Thyroid gland (tissue), 4 donors: ENCODE results near the gene LILRA1. TPM values are rescaled to one million over a fixed set of nuclear protein-coding genes. Genes with fewer than 3 reads are reported as not detected.
"Not testable (repeated sequence)": the region's sequence is repeated elsewhere in the genome, so short reads cannot be mapped to it uniquely, and the experiment has no call there.

Experiments
- DNase-seq, 2 donors: peaks; one replicate each; pipeline ENCODE4 v3.0.0-alpha.2; 2019
- H3K27ac ChIP-seq, 3 donors: fragments of 200-600 bp; sonication (generic); 1 replicate in 2 of 3; 2 replicates in 1 of 3; pipeline ENCODE4 v1.5.1; 2016 to 2019; ENCODE audit warnings: mild to moderate bottlenecking in 1 of 3, moderate library complexity in 1 of 3
- H3K27me3 ChIP-seq: fragments of 200-600 bp; sonication (generic); one replicate; pipeline ENCODE4 v1.5.1; 2019
- H3K36me3 ChIP-seq, 2 donors: fragments of 200-600 bp; sonication (generic); one replicate each; pipeline ENCODE4 v1.5.1; 2016 to 2019
- H3K4me1 ChIP-seq, 2 donors: fragments of 200-600 bp; sonication (generic); one replicate each; pipeline ENCODE4 v1.5.1; 2017 to 2019
- H3K4me3 ChIP-seq, 3 donors: fragments of 200-600 bp; sonication (generic); replicated peaks in 1 of 3; 1 replicate in 2 of 3; 2 replicates in 1 of 3; pipeline ENCODE4 v1.5.1; 2016; ENCODE audit warnings: mild to moderate bottlenecking in 1 of 3
- H3K9me3 ChIP-seq: fragments of 200-600 bp; sonication (generic); one replicate; pipeline ENCODE4 v1.5.1; 2017
- POLR2A ChIP-seq, 2 donors: fragments of 450-650 bp; IDR thresholded peaks; one replicate each; pipeline ENCODE4 v1.6.1; 2017; ENCODE audit warnings: antibody characterized with exemption in 2 of 2, mild to moderate bottlenecking in 2 of 2, moderate library complexity in 1 of 2
- WGBS, 2 donors: methylation state at CpG; one replicate each; pipeline ENCODE4 v1.1.5; 2017; 5-methylcytosine and 5-hydroxymethylcytosine counted together
- intact Hi-C: fragments of 100-400 bp; cut with DNase I; formaldehyde crosslinking; loops from one replicate; pipeline ENCODE4 v1.15.1; 2023
- total RNA-seq, 4 donors: library from RNA; depleted of rRNA; stranded (reverse); fragments of >200 nt; gene quantifications; one replicate each; pipeline ENCODE4 v1.2.3, GENCODE V29; 2016
- TF ChIP-seq, protein P1 (sequence below), 6 experiments: fragments of 200-600 bp in 3 of 6; fragments of 450-650 bp in 3 of 6; sonication (generic) in 3 of 6; IDR thresholded peaks; one replicate each; pipeline ENCODE4 v1.5.1; 2016 to 2019; ENCODE audit warnings: antibody characterized with exemption in 6 of 6, mild to moderate bottlenecking in 2 of 6, inconsistent platforms in 1 of 6, moderate library complexity in 1 of 6

LILRA1 gene
- total RNA-seq, 4 donors from 2014 or later = 0.54 TPM; not detected in 3

- Histone ChIP-seq H3K4me1 (no peaks in the 10 kb centered on the region), H3K27ac (no peak overlapping the region), H3K36me3 (no peaks in the 10 kb centered on the region), H3K27me3 (no peaks in the 10 kb centered on the region), H3K4me3 (no peak overlapping the region), H3K9me3 (no peaks in the 10 kb centered on the region)
- WGBS, 2 donors = 45 to 51% methylated on average over 5 of the region's 5 CpGs
- DNase-seq = no peak
- TF ChIP-seq, protein P1, sequence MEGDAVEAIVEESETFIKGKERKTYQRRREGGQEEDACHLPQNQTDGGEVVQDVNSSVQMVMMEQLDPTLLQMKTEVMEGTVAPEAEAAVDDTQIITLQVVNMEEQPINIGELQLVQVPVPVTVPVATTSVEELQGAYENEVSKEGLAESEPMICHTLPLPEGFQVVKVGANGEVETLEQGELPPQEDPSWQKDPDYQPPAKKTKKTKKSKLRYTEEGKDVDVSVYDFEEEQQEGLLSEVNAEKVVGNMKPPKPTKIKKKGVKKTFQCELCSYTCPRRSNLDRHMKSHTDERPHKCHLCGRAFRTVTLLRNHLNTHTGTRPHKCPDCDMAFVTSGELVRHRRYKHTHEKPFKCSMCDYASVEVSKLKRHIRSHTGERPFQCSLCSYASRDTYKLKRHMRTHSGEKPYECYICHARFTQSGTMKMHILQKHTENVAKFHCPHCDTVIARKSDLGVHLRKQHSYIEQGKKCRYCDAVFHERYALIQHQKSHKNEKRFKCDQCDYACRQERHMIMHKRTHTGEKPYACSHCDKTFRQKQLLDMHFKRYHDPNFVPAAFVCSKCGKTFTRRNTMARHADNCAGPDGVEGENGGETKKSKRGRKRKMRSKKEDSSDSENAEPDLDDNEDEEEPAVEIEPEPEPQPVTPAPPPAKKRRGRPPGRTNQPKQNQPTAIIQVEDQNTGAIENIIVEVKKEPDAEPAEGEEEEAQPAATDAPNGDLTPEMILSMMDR (IDR thresholded peaks at IDR 0.05) = no peak
- intact Hi-C loops = no loop called here
These were observed 23.6 kb downstream of the LILRA1 start for GRCh38 chr19:54616821-54617560.

DNA sequence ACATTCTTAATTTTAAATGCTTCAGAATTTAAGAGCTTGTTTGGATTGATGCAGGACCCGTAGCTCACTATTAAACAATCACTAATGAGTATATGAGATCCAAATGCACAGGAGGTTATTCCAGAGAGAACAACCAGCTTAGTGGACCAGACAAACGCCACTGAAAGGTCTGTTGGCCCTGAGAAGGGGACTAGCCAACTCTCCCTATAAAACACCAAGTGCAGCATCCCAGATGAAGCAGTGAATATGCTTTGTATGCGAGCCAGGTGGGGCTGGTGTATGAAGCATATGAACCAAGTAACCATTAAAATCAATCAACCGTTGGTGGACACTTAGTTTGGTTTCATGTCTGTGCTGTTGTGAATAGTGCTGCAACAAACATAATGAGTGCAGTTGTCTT lies 27.0 kb downstream of the LILRA1 start:
- no peak for DNase-seq
- Histone ChIP-seq H3K4me3 (no peak overlapping the region), H3K36me3 (no peaks in the 10 kb centered on the region), H3K27ac (no peak overlapping the region), H3K27me3 (no peaks in the 10 kb centered on the region), H3K9me3 (no peaks in the 10 kb centered on the region), H3K4me1 (no peaks in the 10 kb centered on the region)
- no peak for TF ChIP-seq POLR2A (IDR thresholded peaks at IDR 0.05)
- TF ChIP-seq, protein P1 (IDR thresholded peaks at IDR 0.05) = no peak
- intact Hi-C loops = no loop called here
- WGBS, 2 donors = 72 to 74% methylated on average over 4 of the region's 4 CpGs

- H3K27ac ChIP-seq = no peak overlapping the region
- TF ChIP-seq, protein P1 (IDR thresholded peaks at IDR 0.05) = no peak
- no peak for TF ChIP-seq POLR2A (IDR thresholded peaks at IDR 0.05)
- H3K4me3 ChIP-seq = no peak overlapping the region
- DNase-seq = no peak
- WGBS, 2 donors = 56 to 66% methylated on average over 4 of the region's 4 CpGs
- intact Hi-C loops = no loop called here
- no peaks in the 10 kb centered on the region for H3K4me1 ChIP-seq
- no peaks in the 10 kb centered on the region for H3K36me3 ChIP-seq
- H3K9me3 ChIP-seq = no peaks in the 10 kb centered on the region
- H3K27me3 ChIP-seq = no peaks in the 10 kb centered on the region
These were observed 29.0 kb downstream of the LILRA1 start for GRCh38 chr19:54622431-54622830.

DNA sequence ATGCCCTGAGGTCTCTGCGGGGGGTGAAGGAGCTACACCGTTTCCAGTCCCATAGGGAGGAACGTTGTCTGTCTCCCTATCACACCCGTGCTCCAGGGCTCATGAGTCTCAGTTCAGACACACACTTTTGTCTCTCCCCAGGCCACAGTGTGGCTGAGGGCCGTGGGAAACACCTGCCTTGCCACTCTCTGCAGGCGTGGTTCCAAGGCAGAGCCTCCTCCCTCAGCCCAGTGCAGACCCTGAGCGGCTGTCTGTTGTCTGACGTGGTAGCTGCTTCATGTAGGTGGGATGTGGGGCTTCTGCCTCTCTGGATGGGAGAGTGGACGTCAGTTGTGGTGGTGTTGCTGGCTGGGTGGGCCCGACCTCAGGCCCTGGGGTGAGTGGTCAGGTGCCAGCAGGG lies 30.8 kb downstream of the LILRA1 start:
- WGBS, 2 donors = 66% methylated on average over 4 of the region's 10 CpGs; no CpG with 5 or more reads in 1 of the 2 donors

DNA sequence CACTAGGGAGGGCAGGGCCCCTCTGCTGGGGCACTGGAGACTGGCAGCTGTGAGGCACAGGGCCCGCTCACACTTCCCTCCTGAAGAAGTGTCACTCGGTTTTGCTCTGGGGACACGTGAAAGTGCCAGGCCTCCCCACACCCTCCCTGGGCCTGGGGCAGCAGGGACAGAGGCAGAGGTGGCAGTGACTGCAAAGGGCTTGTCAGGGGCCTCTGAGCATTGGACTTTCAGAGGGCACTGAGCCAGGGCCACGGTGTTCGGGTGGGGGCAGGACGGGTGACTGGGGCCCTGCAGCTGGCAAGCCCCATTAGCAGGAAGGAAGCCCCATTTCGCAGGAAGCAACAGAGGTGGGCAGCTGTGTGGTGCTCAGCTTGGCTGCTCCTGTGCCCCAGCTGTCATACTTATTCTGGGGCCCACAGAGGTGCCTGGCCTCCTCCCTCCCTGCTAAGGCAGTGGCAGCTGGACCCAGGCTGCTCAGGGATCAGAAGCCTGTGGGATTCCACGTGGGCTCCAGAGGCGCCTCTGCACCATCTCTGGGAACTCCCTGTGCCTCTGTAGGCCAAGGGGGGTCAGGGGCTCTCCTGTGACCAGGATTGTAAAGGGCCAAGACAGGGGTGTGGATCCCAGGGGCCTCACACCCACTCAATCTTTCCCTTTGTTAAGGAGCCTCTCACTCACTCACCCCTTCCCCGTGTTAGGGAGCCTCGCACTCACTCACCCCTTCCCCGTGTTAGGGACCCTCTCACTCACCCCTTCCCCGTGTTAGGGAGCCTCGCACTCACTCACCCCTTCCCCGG lies 31.7 kb downstream of the LILRA1 start:
- H3K27ac ChIP-seq, intact Hi-C loops, H3K36me3 ChIP-seq, H3K4me1 ChIP-seq, H3K27me3 ChIP-seq, H3K9me3 ChIP-seq, DNase-seq, H3K4me3 ChIP-seq: not testable (repeated sequence)
- WGBS, 2 donors = 81 to 82% methylated on average over 7 of the region's 15 CpGs

More for the DNA sequence above, 30.8 kb downstream of the LILRA1 start:
- H3K9me3 ChIP-seq, DNase-seq, H3K4me3 ChIP-seq, intact Hi-C loops, H3K27ac ChIP-seq, H3K27me3 ChIP-seq, H3K36me3 ChIP-seq, H3K4me1 ChIP-seq: not testable (repeated sequence)

- Histone ChIP-seq H3K4me1 (no peaks in the 10 kb centered on the region), H3K36me3 (no peaks in the 10 kb centered on the region), H3K27me3 (no peaks in the 10 kb centered on the region), H3K27ac (no peak overlapping the region), H3K4me3 (no peak overlapping the region), H3K9me3 (no peaks in the 10 kb centered on the region)
- TF ChIP-seq, protein P1 (IDR thresholded peaks at IDR 0.05) = no peak
- TF ChIP-seq POLR2A (IDR thresholded peaks at IDR 0.05) = no peak
- intact Hi-C loops = no loop called here
- WGBS, 2 donors = 66 to 83% methylated on average over 8 of the region's 8 CpGs
- no peak for DNase-seq
These were observed 33.3 kb downstream of the LILRA1 start for GRCh38 chr19:54626757-54627156.

DNA sequence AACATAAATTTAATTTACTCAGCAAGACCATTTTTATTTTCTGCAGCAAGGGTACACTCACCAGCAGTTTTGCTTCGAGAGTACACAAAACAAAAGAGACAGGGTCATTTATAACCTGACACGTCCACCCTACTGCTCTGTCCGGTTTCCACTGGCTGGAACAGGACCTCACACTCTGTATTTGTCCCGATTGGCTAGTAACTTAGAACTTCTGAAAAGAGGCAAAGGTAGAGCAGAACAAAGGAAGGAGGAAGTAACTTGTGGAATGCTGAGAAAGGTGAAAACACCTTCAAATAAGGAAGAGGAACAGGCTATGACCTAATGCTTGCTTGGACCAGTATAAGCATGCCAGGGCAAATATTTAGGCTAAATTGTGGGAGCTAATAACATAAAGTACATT lies 34.5 kb downstream of the LILRA1 start:
- H3K9me3 ChIP-seq, H3K27ac ChIP-seq, H3K36me3 ChIP-seq, H3K4me3 ChIP-seq, intact Hi-C loops, H3K27me3 ChIP-seq, H3K4me1 ChIP-seq, DNase-seq: not testable (repeated sequence)
- WGBS, 2 donors = 62 to 63% methylated on average over 4 of the region's 4 CpGs

GRCh38 chr19:54630262-54630661 lies 36.8 kb downstream of the LILRA1 start, which contains the start of gene LILRB1:
Gene LILRB1, plus strand, starts transcription at chr19:54630484. Its CDS starts 590 bp downstream, at chr19:54631074.
- intact Hi-C loops, H3K4me1 ChIP-seq, DNase-seq, H3K9me3 ChIP-seq, H3K27me3 ChIP-seq, H3K27ac ChIP-seq, H3K4me3 ChIP-seq, H3K36me3 ChIP-seq: not testable (repeated sequence)
- WGBS, 2 donors = 75 to 81% methylated on average over 9 of the region's 9 CpGs
